HG03432 (cell line): ENCODE data around the gene UBR7.

ENCODE experiments used
- ATAC-seq: cut with Tn5 transposase; IDR thresholded peaks from one replicate; pipeline ENCODE4 v1.9.1; 2021; ENCODE audit warnings: mild to moderate bottlenecking, moderate library complexity; ENCODE audit not compliant: unreplicated experiment

Gene UBR7

DNA sequence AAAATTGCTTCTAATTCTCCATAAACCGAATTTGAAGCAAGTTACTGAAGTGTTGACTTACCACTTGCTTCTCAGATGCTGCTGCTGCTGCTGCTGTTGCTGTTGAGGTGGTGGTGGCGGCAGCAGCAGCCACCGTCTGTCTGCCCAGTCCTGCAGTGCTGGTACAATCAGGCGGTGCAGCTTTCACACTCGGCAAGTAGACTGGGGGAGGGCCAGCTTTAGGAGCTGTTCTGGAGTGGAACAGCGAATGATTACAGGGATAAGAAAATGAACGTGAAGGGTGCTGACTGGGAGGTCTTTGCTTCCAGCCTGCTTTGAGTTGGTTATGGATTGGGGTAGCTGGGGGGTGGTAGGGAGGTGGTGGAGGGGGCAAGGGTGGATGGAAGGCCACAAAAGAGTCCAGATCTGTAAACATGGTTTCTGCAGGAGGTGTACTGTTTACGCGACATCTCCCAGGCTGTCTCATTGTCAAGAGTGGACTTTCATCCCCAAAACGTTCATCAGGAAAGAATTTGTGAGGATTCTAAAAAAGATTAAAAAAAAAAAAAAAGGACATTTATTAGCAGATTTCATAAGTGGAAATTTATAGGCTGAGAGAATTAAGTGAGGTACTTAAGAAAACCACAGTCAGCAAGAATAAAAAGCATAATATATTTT, 38.8 kb downstream of the UBR7 start:
- no peak for ATAC-seq

DNA sequence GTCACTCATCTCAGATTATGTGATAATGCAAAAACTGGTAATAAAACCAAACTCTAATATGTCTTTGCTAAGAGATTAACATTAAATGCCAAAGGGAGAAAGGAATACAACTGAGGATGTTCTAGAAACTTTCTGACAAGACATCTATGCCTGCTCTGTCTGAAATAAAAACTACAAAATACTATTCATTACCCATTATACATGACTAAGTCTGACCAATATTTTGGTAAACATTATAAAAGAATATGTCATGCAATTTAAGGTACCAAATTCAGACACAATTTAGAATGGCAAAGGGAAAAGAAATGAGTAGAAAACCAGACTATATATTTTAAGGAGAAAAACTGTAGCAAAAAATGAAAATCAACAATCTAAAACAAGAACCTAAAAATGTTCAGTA, 39.5 kb downstream of the UBR7 start:
- ATAC-seq: no peak

DNA sequence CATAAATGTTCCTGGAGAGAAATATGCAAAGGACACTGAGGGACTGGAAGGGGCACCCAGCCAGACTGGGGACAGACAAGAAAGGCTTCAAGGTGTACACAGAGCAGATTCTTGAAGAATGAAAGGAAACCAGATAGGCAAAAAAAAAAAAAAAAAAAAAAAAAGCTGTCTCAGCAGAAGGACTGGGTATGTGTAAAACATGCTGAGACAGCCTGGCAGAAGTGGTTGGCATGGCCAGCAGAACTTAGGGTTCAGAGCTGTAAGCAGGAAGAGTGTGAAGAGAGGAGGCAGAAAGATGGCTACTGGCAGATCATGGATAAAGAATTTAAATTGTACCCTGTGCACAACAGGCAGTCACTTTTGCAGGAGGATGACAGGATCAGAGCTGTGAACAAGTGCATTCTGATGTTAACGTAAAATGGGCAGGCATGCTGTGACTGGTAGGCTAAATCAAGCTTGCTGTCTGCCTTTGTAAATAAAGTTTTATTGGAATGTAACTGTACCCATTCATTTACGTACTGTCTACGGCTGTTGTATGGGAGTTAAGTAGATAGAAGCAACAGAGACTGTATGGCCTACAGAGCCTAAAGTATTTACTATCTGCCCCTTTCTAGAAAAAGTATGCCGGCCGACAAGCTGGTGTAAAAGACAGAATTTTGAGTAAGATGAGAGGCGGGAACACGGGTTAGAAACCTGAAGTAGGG, 42.2 kb downstream of the UBR7 start:
- no peak for ATAC-seq

GRCh38 chr14:93262446-93262845, 55.4 kb downstream of the UBR7 start:
- no peak for ATAC-seq

DNA sequence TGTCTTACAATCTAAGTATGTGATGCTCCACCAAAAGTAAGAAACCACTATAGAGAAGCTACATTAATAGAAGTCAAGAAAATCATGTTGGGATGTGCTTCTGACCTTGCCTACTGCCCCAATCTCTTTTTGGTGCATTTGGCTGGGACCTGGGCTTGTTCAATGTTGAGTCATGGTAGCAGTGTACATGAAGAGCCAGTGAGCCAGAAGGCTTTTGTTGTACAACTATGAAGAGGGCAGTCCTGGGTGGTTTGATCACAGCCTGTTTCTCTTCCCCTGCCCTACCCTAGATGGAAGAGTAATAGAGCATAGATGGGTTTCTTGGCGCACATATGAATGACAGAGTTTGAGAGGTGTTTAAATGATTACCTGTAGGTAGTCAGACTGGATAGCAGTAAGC, 56.4 kb downstream of the UBR7 start:
- ATAC-seq: no peak

DNA sequence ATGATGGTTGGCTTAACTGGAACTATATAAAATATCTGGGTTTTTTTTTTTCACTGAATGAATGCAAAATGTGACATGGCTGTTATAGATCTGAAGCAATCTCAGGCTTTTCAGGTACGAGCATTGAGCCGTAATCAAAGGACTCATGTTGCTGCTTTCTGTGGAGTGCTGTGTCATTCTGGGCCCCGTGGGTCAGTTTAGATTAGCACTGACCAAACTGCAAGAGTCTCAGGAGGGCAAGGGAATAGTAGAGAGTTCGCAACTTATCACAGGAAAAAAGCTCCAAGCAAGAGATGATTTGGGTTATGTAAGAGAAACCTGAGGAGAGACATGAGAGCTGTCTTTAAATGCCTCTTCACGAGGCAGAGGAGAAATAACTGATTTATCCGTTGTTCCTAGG, 59.1 kb downstream of the UBR7 start:
- ATAC-seq: no peak

DNA sequence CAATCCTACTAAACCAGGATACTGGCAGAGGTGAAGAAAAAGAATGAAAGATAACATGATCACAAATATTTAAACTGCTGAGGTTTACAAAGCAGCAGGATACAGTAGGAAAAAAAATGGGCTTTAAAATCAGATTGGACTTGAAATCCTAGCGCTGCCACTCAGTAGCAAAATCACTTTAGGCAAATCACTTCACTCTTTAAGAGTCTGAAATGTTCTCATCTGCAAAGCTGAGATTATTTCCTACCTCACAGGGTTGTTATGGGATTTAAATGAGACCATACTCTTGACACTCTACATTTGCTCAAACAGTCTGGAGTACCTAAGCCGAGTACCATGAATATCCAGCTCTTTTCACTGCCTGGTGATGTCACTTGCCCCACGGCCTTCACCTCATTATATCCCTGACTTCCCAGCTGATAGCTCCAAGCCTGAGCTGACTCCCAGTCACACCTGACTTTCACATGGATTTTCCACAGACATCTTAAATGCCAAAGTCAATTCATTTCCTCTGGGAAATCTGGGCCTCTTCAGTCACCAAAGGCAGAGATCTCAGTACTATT, 60.2 kb downstream of the UBR7 start:
- no peak for ATAC-seq

- ATAC-seq: no peak
Measured at GRCh38 chr14:93268406-93268805, 61.4 kb downstream of the UBR7 start.

DNA sequence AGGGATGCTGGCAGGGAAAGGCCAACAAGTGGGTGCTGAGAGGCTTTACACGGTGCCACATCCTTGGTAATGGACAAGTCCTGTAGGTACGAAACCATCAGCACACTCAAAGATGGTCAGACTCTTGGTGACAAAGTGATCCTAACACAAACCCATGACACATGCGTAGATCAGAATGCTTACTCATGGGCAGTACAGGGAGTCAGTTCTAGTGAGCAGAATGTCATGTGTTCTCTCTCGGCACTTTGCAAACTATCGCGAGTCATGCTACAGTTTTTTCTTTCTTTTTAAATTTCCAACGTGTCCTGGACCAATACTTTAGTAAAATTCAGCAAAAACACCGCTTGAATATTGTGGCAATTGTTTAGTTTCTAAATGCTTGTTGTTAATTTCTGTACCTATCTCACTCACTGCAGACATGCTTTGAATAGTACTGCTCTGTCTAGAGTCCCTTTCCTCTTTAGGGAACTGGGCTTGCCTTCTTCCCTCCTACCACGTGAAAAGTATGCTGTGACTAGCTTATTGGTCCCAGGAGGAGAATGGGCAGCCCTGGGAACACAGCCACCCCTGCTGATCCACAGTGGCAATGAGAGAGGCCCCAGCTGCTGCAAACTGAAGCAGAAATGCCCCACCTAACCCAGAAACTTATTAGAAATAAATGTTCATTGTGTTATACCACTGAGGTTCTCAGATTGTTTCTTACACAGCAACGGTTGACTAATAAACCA, 62.4 kb downstream of the UBR7 start:
- no peak for ATAC-seq

GRCh38 chr14:93271111-93271510, 64.1 kb downstream of the UBR7 start:
- no peak for ATAC-seq

DNA sequence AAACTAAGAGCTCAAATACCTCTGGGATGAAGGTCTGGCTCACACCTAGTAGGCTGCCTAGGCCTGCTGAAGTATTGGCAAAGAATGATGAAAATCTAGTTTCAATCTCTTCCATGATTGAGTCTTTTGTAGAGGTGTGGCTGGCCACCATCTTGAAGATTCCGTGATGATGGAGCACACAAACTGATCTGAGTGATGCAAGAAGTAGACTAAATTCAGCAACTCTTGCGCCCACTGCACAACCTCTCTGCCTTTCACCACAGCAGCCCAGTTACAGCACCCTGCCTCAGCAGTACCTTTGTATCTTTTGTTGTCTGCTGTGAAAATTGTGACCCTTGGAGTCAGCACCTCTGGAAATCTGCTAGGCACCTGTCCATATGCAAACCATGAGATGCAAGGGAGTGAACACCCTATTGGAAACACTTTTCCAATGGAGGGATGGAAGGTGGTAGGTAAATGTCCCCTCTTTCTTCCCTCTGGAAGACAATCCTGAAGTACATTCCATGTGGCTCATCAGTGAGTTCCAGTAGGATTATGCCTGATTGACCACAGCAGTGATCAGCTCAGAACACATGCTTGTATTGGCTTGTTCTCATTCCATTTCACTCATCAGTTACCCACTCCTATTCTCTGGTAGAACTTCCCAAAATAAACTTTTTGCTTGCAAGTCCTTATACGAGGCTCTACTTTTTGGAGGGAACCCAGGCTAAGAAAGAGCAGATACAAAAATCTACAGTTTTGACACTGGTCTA, 67.2 kb downstream of the UBR7 start:
- no peak for ATAC-seq

DNA sequence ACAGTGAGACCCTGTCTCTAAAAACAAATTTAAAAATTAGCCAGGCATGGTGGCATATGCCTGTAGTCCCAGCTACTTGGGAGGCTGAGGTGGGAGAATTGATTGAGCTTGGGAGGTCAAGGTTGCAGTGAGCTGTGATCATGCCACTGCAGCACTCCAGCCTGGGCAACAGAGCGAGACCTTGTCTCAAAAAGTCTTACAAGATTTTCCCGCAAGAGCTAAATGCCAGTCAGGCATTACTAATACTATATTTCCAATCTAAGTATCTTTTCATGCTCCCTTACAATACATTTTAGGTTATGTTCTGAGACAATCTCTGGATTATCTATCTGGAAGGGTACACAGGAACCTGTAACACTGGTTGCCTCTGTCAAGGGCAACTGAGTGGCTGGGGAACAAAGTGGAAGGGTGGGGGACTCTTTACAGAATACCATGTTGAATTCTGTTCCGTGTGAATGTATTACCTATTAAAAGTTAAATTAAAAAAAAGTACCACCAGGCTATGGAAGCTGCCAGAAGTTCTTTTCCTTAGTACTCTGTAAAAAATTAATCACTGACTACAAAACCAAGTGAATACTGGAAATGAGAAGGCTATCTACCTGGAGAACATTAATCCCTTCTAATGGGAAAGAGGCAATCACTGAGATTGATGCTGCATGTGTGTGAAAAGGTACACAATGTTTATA, 69.1 kb downstream of the UBR7 start:
- no peak for ATAC-seq
